Common myeloid progenitor, CD34-positive (primary cell): Measurements from ENCODE around the gene VKORC1L1.
"Not testable (repeated sequence)": the region's sequence is repeated elsewhere in the genome, so short reads cannot be mapped to it uniquely, and the experiment has no call there.

Experiments used
- CTCF ChIA-PET: fragments of 350-600 bp; sonication (Branson Sonifier 250); formaldehyde crosslinking; loops from one replicate; lab custom pipeline; 2021; ENCODE audit warnings: antibody characterized with exemption; lab: Charles Lee
- POLR2A ChIA-PET: fragments of 350-600 bp; sonication (Branson Sonifier 250); formaldehyde crosslinking; loops from one replicate; lab custom pipeline; 2021; ENCODE audit warnings: antibody characterized with exemption; lab: Charles Lee
- DNase-seq, 3 donors: peaks; one replicate each; pipeline versions ENCODE4 v3.0.0 to v3.0.0-alpha.2; 2013
- H3K27ac ChIP-seq, 2 experiments: 1 replicate in 1 of 2; 2 replicates in 1 of 2; pipeline ENCODE4 v1.7.0; 2013; ENCODE audit warnings: inconsistent platforms in 2 of 2, low read length in 2 of 2, mild to moderate bottlenecking in 2 of 2, low read depth in 1 of 2, moderate library complexity in 1 of 2; ENCODE audit not compliant: severe bottlenecking in 2 of 2, insufficient read depth in 1 of 2, poor library complexity in 1 of 2
- H3K27me3 ChIP-seq, 5 experiments: replicated peaks in 2 of 5; 1 replicate in 3 of 5; 2 replicates in 2 of 5; pipeline versions ENCODE4 v1.6.1 to v1.7.0; 2013; ENCODE audit warnings: low read length in 4 of 5, mild to moderate bottlenecking in 2 of 5, moderate library complexity in 2 of 5, inconsistent platforms in 1 of 5; ENCODE audit not compliant: insufficient read depth in 5 of 5, control insufficient read depth in 4 of 5
- H3K36me3 ChIP-seq, 4 experiments: 1 replicate in 2 of 4; 2 replicates in 2 of 4; pipeline versions ENCODE4 v1.6.1 to v1.7.0; 2013; ENCODE audit warnings: low read length in 3 of 4, control low read depth in 1 of 4, mild to moderate bottlenecking in 1 of 4; ENCODE audit not compliant: control insufficient read depth in 4 of 4, insufficient read depth in 4 of 4
- H3K4me1 ChIP-seq, 4 experiments: 1 replicate in 3 of 4; 2 replicates in 1 of 4; pipeline versions ENCODE4 v1.6.1 to v1.7.1; 2013; ENCODE audit warnings: low read length in 3 of 4, mild to moderate bottlenecking in 3 of 4, control low read depth in 1 of 4, inconsistent platforms in 1 of 4, moderate library complexity in 1 of 4; ENCODE audit not compliant: control insufficient read depth in 4 of 4, insufficient read depth in 4 of 4; ENCODE audit errors: control extremely low read depth in 1 of 4
- H3K4me3 ChIP-seq, 7 experiments: 1 replicate in 4 of 7; 2 replicates in 3 of 7; pipeline versions ENCODE4 v1.5.1 to v1.7.0; 2013; ENCODE audit warnings: mild to moderate bottlenecking in 7 of 7, low read length in 6 of 7, moderate library complexity in 6 of 7, inconsistent platforms in 2 of 7, low read depth in 2 of 7, control low read depth in 1 of 7; ENCODE audit not compliant: insufficient read depth in 4 of 7, control insufficient read depth in 1 of 7; ENCODE audit errors: extremely low read depth in 1 of 7
- H3K9me3 ChIP-seq, 5 experiments: 1 replicate in 4 of 5; 2 replicates in 1 of 5; pipeline versions ENCODE4 v1.6.1 to v1.7.1; 2013; ENCODE audit warnings: low read length in 4 of 5, mild to moderate bottlenecking in 2 of 5, inconsistent platforms in 1 of 5, low read depth in 1 of 5, moderate library complexity in 1 of 5; ENCODE audit not compliant: control insufficient read depth in 4 of 5, insufficient read depth in 2 of 5; ENCODE audit errors: control extremely low read depth in 1 of 5
- WGBS: methylation state at CpG from one replicate; pipeline ENCODE4 v1.1.5; 2013; ENCODE audit not compliant: insufficient coverage; 5-methylcytosine and 5-hydroxymethylcytosine counted together

Gene VKORC1L1

GRCh38 chr7:65953001-65953720, 80.3 kb downstream of the VKORC1L1 start:
- peaks cover 0 to 19% (median 6%) of the 10 kb centered on the region in 4 experiments for H3K4me1 ChIP-seq
- 48% methylated on average over 4 of the region's 5 CpGs for WGBS
- peaks cover 12 to 37% (median 19%) of the 10 kb centered on the region in 4 experiments for H3K36me3 ChIP-seq
- peak overlapping the region in 1 of 2 experiments; percentile 60 for H3K27ac ChIP-seq
- POLR2A ChIA-PET, result no interaction called here
- DNase-seq, result peak; percentile 40 to 78 (median 66)
- CTCF ChIA-PET, result interaction anchor here (0.6 to 1.1 kb wide), 2 partner anchors 25 to 919 kb away, joined by 3 read pairs; no protein-coding TSS in a partner anchor
- H3K4me3 ChIP-seq, result peak overlapping the region in 2 of 7 experiments; percentile 6 to 46
- H3K9me3 ChIP-seq, result no peaks in the 10 kb centered on the region
- no peaks in the 10 kb centered on the region for H3K27me3 ChIP-seq

- peaks cover 15 to 46% (median 22%) of the 10 kb centered on the region in 4 experiments for H3K36me3 ChIP-seq
- WGBS, result 79% methylated on average over 9 of the region's 15 CpGs
- peak in 2 of 3 donors; percentile 13 to 40 for DNase-seq
- no peaks in the 10 kb centered on the region for H3K27me3 ChIP-seq
- H3K9me3 ChIP-seq, result no peaks in the 10 kb centered on the region
- ChIA-PET POLR2A (no interaction called here), CTCF (interaction anchor here (1.1 kb wide), 1 partner anchor 26 kb away, joined by 3 read pairs; no protein-coding TSS in a partner anchor)
- peaks cover 0 to 19% (median 6%) of the 10 kb centered on the region in 4 experiments for H3K4me1 ChIP-seq
- H3K4me3 ChIP-seq, result no peak overlapping the region
- peak overlapping the region in 1 of 2 experiments; percentile 60 for H3K27ac ChIP-seq
Measured at GRCh38 chr7:65953890-65954450, 81.1 kb downstream of the VKORC1L1 start.

DNA sequence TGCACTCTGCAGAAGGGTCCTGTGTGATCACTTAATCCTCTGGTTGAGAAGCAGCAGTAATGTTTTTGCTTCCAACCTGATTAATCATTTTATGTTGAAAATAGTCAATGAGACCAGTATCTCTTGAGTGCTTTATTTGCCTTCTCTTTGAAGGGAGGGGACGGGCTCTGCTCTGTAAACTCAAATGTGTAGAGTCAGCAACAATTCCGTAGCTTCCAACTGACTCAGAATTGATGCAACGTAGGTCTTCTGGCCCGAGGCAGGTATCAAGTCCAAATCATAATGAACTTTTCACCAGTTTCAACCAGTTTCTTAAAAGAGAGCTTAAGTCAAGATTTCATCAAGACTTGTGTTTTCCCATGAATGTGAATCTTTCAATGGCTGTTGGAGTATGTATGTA, 82.8 kb downstream of the VKORC1L1 start:
- ChIA-PET CTCF (interaction anchor here (1.5 kb wide), 1 partner anchor 10 kb away, joined by 7 read pairs; no protein-coding TSS in a partner anchor), POLR2A (no interaction called here)
- Histone ChIP-seq H3K27me3 (no peaks in the 10 kb centered on the region), H3K4me1 (peaks cover 0 to 19% (median 6%) of the 10 kb centered on the region in 4 experiments), H3K4me3 (no peak overlapping the region), H3K27ac (no peak overlapping the region), H3K36me3 (peaks cover 23 to 62% (median 35%) of the 10 kb centered on the region in 4 experiments), H3K9me3 (no peaks in the 10 kb centered on the region)
- DNase-seq, result no peak
- 100% methylated on average over 3 of the region's 4 CpGs for WGBS

GRCh38 chr7:65960351-65961074, 87.6 kb downstream of the VKORC1L1 start:
- WGBS, result 98% methylated on average over 16 of the region's 19 CpGs
- no peak overlapping the region for H3K4me3 ChIP-seq
- no peaks in the 10 kb centered on the region for H3K27me3 ChIP-seq
- peaks cover 30 to 80% (median 59%) of the 10 kb centered on the region in 4 experiments for H3K36me3 ChIP-seq
- no peaks in the 10 kb centered on the region for H3K9me3 ChIP-seq
- ChIA-PET CTCF (interaction anchor here (1.4 kb wide), 1 partner anchor 8 kb away, joined by 4 read pairs; no protein-coding TSS in a partner anchor), POLR2A (no interaction called here)
- peak overlapping the region in 1 of 2 experiments; percentile 43 for H3K27ac ChIP-seq
- H3K4me1 ChIP-seq, result no peaks in the 10 kb centered on the region
- DNase-seq, result no peak

DNA sequence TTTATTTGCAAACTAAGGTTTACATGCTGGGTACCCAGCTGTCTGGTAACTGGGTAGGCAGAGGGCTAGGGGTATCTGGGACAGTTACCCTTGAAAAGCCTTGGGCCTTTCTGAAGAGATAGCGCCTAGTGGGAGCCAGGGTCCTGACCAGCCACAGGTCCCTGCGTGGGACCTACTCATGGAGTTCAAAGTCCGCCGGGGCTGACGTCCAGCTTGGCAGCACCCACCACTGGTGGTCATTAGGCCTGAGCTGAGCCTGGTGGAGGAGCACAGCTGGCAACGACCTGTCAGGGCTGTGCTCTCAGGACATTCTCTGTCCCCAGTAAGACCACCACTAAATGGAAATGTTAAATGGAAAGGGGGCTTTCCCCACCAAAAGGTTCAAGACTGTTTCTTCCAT, 89.2 kb downstream of the VKORC1L1 start:
- Histone ChIP-seq H3K9me3 (no peaks in the 10 kb centered on the region), H3K4me1 (no peaks in the 10 kb centered on the region), H3K36me3 (peaks cover 23 to 79% (median 62%) of the 10 kb centered on the region in 4 experiments), H3K27me3 (no peaks in the 10 kb centered on the region), H3K4me3 (no peak overlapping the region), H3K27ac (no peak overlapping the region)
- ChIA-PET CTCF (interaction anchor here (1.4 kb wide), 1 partner anchor 15 kb away, joined by 3 read pairs; no protein-coding TSS in a partner anchor), POLR2A (no interaction called here)
- no peak for DNase-seq
- 98% methylated on average over 6 of the region's 6 CpGs for WGBS

DNA sequence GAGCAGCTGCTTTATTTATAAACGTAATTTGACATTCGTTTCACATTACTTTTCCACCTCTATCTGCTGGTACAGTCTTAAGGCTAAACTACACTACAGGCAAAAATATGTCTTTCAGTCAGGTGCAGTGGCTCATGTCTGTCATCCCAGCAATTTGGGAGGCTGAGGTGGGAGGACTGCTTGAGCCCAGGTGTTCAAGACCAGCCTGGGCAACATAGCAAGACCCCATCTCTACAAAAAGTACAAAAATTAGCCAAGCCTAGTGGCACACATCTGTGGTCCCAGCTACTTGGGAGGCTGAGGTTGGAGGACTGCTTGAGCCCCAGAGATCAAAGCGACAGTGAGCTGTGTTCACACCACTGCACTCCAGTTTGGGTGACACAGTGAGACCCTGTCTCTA, 91.8 kb downstream of the VKORC1L1 start:
- CTCF ChIA-PET, result interaction anchor here (1.4 kb wide), 1 partner anchor 8 kb away, joined by 7 read pairs; no protein-coding TSS in a partner anchor
- POLR2A ChIA-PET, H3K4me3 ChIP-seq, H3K4me1 ChIP-seq, H3K9me3 ChIP-seq, DNase-seq, H3K27ac ChIP-seq, H3K27me3 ChIP-seq: not testable (repeated sequence)
- 100% methylated on average over 2 of the region's 3 CpGs for WGBS
- H3K36me3 ChIP-seq, result peaks cover 27 to 93% (median 71%) of the 10 kb centered on the region in 4 experiments
